PC-3 (cell line): ENCODE data around the gene CDH22. TPM values are rescaled to one million over a fixed set of nuclear protein-coding genes. Genes with fewer than 3 reads are reported as not detected.

ENCODE experiments used
- ATAC-seq: fragments of 200-7000 bp; cut with Tn5 transposase; 2 replicates; pipeline ENCODE4 v1.9.1; 2020; ENCODE audit warnings: mild to moderate bottlenecking, moderate library complexity
- BruUV-seq: library from RNA; stranded (reverse); fragments of 400-500 nt; replicated peaks from 2 replicates; lab custom pipeline; 2021; lab: Mats Ljungman, UMichigan
- CTCF ChIA-PET: fragments of 300-600 bp; sonication (Branson Sonifier 250); formaldehyde crosslinking; loops from one replicate; lab custom pipeline; 2022; ENCODE audit warnings: antibody characterized with exemption; lab: Charles Lee
- POLR2A ChIA-PET: fragments of 300-600 bp; sonication (Branson Sonifier 250); formaldehyde crosslinking; loops from one replicate; lab custom pipeline; 2022; ENCODE audit warnings: antibody characterized with exemption; ENCODE audit not compliant: unreplicated experiment; lab: Charles Lee
- DNase-seq: peaks from one replicate; pipeline ENCODE4 v3.0.0-alpha.2; 2015
- H2AFZ ChIP-seq: fragments of 300-600 bp; sonication (generic); 2 replicates; pipeline ENCODE4 v1.6.0; 2016; ENCODE audit warnings: antibody characterized with exemption, low read length
- H3F3A ChIP-seq: fragments of 300-600 bp; sonication (generic); one replicate; pipeline ENCODE4 v1.6.0; 2017; ENCODE audit warnings: antibody characterized with exemption, low read length, control low read depth, mild to moderate bottlenecking; ENCODE audit not compliant: unreplicated experiment
- H3K27ac ChIP-seq: fragments of 300-600 bp; sonication (generic); 2 replicates; pipeline ENCODE4 v1.5.1; 2016; ENCODE audit warnings: mild to moderate bottlenecking, low read length
- H3K27me3 ChIP-seq: fragments of 300-600 bp; sonication (generic); 2 replicates; pipeline ENCODE4 v1.6.1; 2016; ENCODE audit warnings: low read length, mixed read lengths
- H3K36me3 ChIP-seq: fragments of 300-600 bp; sonication (generic); 2 replicates; pipeline ENCODE4 v1.6.1; 2016; ENCODE audit warnings: low read depth, mixed run types, low read length, mixed read lengths
- H3K4me1 ChIP-seq: fragments of 300-600 bp; sonication (generic); 2 replicates; pipeline ENCODE4 v1.5.1; 2016; ENCODE audit warnings: low read length; ENCODE audit not compliant: insufficient read depth
- H3K4me2 ChIP-seq: fragments of 300-600 bp; sonication (generic); 2 replicates; pipeline ENCODE4 v1.6.0; 2016; ENCODE audit warnings: low read length
- H3K4me3 ChIP-seq: fragments of 300-600 bp; sonication (generic); 2 replicates; pipeline ENCODE4 v1.5.1; 2016; ENCODE audit warnings: mild to moderate bottlenecking, low read length, mixed read lengths
- H3K79me2 ChIP-seq: fragments of 300-600 bp; sonication (generic); 2 replicates; pipeline ENCODE4 v1.6.1; 2017; ENCODE audit warnings: low read length, mixed read lengths
- H3K9ac ChIP-seq: fragments of 300-600 bp; sonication (generic); 2 replicates; pipeline ENCODE4 v1.6.0; 2016; ENCODE audit warnings: mild to moderate bottlenecking, low read length
- H3K9me2 ChIP-seq: fragments of 300-600 bp; sonication (generic); replicated peaks from 2 replicates; pipeline ENCODE4 v1.6.1; 2016; ENCODE audit warnings: mixed run types, low read length, mixed read lengths
- H3K9me3 ChIP-seq: fragments of 300-600 bp; sonication (generic); 2 replicates; pipeline ENCODE4 v1.6.1; 2016; ENCODE audit warnings: low read length, mixed read lengths
- H4K20me1 ChIP-seq: fragments of 300-600 bp; sonication (generic); 2 replicates; pipeline ENCODE4 v1.6.1; 2016; ENCODE audit warnings: low read length, mixed read lengths
- EZH2 ChIP-seq: fragments of 300-600 bp; sonication (generic); IDR thresholded peaks from one replicate; pipeline ENCODE4 v1.6.1; 2017; ENCODE audit warnings: antibody characterized with exemption, mild to moderate bottlenecking, low read length; ENCODE audit not compliant: unreplicated experiment
- EZH2phosphoT487 ChIP-seq: fragments of 300-600 bp; sonication (generic); IDR thresholded peaks from 2 replicates; pipeline ENCODE4 v1.6.1; 2018; ENCODE audit warnings: mild to moderate bottlenecking, antibody characterized with exemption, low read length, borderline replicate concordance
- intact Hi-C: fragments of 100-400 bp; cut with micrococcal nuclease; formaldehyde crosslinking; loops from 2 replicates; pipeline ENCODE4 v1.9.0; 2023
- total RNA-seq: library from RNA; depleted of rRNA; stranded (reverse); fragments of >200 nt; gene quantifications from 2 replicates; pipeline ENCODE4 v1.2.3, GENCODE V29; 2014; rRNA removed
- TF ChIP-seq, protein P1 (sequence below): fragments of 300-600 bp; sonication (generic); conservative IDR thresholded peaks from 2 replicates; pipeline ENCODE4 v1.5.1; 2017; ENCODE audit warnings: antibody characterized with exemption, low read depth, mild to moderate bottlenecking, low read length

CDH22 gene
- total RNA-seq, 1 experiment from 2014 or later, result not detected

DNA sequence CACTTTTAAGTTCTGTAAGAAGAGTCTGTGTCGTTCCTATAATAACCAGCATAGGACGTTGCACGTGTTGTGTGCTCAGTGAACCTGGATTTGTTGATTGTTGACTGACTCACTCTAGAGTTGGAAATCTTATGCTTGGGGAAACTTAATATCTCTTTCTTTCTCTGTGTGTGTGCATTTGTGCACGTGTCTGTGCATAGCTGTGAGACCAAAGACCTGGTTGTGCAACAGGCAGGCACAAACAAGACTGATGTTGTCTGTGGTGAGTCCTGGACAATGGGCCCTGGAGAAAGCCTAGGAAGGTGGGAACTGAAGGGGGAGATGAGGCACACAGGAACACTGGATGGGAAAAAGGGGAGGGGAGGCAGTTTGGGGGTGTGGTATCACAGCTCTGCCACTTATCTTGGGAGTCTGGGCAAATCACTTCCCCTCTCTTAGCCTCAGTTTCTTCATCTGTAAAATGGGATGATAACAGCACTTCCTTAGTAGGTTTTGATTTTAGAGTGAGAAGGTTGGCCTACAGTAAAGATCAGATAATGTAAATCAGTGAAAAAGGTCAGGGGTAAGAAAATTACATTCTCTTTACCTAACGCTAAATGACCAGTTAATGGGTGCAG, 181.8 kb downstream of the CDH22 start:
- ChIA-PET CTCF (no interaction called here), POLR2A (no interaction called here)
- peak overlapping the region; percentile 37; the same call in 1 of the 2 replicates for H3K27ac ChIP-seq
- no peak overlapping the region for H2AFZ ChIP-seq
- intact Hi-C loops, result no loop called here
- peaks cover 6% of the 10 kb centered on the region for H3F3A ChIP-seq
- ATAC-seq, result no peak
- H3K36me3 ChIP-seq, result no peaks in the 10 kb centered on the region
- peak overlapping the region; percentile 44; the same call in 1 of the 2 replicates for H3K4me2 ChIP-seq
- TF ChIP-seq EZH2phosphoT487 (no peak), EZH2 (no peak)
- TF ChIP-seq, protein P1, sequence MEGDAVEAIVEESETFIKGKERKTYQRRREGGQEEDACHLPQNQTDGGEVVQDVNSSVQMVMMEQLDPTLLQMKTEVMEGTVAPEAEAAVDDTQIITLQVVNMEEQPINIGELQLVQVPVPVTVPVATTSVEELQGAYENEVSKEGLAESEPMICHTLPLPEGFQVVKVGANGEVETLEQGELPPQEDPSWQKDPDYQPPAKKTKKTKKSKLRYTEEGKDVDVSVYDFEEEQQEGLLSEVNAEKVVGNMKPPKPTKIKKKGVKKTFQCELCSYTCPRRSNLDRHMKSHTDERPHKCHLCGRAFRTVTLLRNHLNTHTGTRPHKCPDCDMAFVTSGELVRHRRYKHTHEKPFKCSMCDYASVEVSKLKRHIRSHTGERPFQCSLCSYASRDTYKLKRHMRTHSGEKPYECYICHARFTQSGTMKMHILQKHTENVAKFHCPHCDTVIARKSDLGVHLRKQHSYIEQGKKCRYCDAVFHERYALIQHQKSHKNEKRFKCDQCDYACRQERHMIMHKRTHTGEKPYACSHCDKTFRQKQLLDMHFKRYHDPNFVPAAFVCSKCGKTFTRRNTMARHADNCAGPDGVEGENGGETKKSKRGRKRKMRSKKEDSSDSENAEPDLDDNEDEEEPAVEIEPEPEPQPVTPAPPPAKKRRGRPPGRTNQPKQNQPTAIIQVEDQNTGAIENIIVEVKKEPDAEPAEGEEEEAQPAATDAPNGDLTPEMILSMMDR, result no peak
- no peaks in the 10 kb centered on the region for H3K9me3 ChIP-seq
- H3K4me3 ChIP-seq, result no peak overlapping the region
- no peaks in the 10 kb centered on the region for H3K79me2 ChIP-seq
- H3K9ac ChIP-seq, result no peak overlapping the region
- H3K27me3 ChIP-seq, result peaks cover 22% of the 10 kb centered on the region
- no peaks in the 10 kb centered on the region for H4K20me1 ChIP-seq
- H3K4me1 ChIP-seq, result peaks cover 41% of the 10 kb centered on the region
- BruUV-seq, result no TSS peak
- H3K9me2 ChIP-seq, result no peaks in the 10 kb centered on the region
- peak; percentile 67 for DNase-seq

Other genes with a start within 250 kb of the CDH22 start
- 26.9 and 32.1 TPM in 2 replicates for gene NCOA5, start 218.5 kb downstream of the CDH22 start, total RNA-seq
- 4.6 and 5.0 TPM in 2 replicates for gene CD40, start 190.2 kb downstream of the CDH22 start, total RNA-seq
- gene ELMO2, start 98.1 kb upstream of the CDH22 start, total RNA-seq, result 29.0 and 32.3 TPM in 2 replicates
- 0.52 and 0.58 TPM in 2 replicates for gene ZNF334, start 205.1 kb upstream of the CDH22 start, total RNA-seq
- not detected in 2 replicates for gene OCSTAMP, start 242.2 kb upstream of the CDH22 start, total RNA-seq